Lower leg skin (tissue), 3 donors: ENCODE measurements around the gene PDRG1.

Experiments used
- CTCF ChIP-seq, 3 donors: fragments of 450-650 bp; IDR thresholded peaks; one replicate each; pipeline ENCODE4 v1.5.1; 2016; ENCODE audit warnings: antibody characterized with exemption in 3 of 3, mild to moderate bottlenecking in 3 of 3, moderate library complexity in 2 of 3
- POLR2A ChIP-seq, 2 donors: fragments of 450-650 bp; IDR thresholded peaks; one replicate each; pipeline ENCODE4 v1.6.1; 2016 to 2017; ENCODE audit warnings: antibody characterized with exemption in 2 of 2, mild to moderate bottlenecking in 1 of 2, moderate library complexity in 1 of 2

GRCh38 chr20:31948008-31948407 is 3.8 kb downstream of the PDRG1 start:
- TF ChIP-seq CTCF (IDR thresholded peaks at IDR 0.05), result no peak
- TF ChIP-seq POLR2A (IDR thresholded peaks at IDR 0.05), result no peak
